ENCODE data around the gene CDC5L.
A peak's percentile ranks its signal among the peaks of the same experiment; 100 is the strongest.

- TF ChIP-seq CTCF (IDR thresholded peaks at IDR 0.05 in 2 of 3, conservative IDR thresholded peaks at IDR 0.05 in 1 of 3; ENCODE audit: borderline replicate concordance in 1 of 3, insufficient read depth in 1 of 3, low read depth in 2 of 3, low read length in 2 of 3) (peak; percentile 71 to 89 (median 81)), ATF3 (IDR thresholded peaks at IDR 0.05) (no peak), SP1 (IDR thresholded peaks at IDR 0.05; ENCODE audit: low read depth) (peak; percentile 25), YY1 (IDR thresholded peaks at IDR 0.05; ENCODE audit: extremely low read depth, insufficient replicate concordance, low read depth, low read length) (no peak)
These were observed 68.8 kb downstream of the CDC5L start for GRCh38 chr6:44456070-44456965.
